Parathyroid adenoma (tissue), 2 donors: ENCODE measurements around the gene TUT4.

Experiments used
- H2AFZ ChIP-seq: fragments of 300-600 bp; sonication (generic); one replicate; pipeline ENCODE4 v1.7.0; 2017; ENCODE audit warnings: antibody characterized with exemption, mild to moderate bottlenecking
- H3K27ac ChIP-seq: fragments of 300-600 bp; sonication (generic); one replicate; pipeline ENCODE4 v1.7.0; 2017
- H3K27me3 ChIP-seq: fragments of 300-600 bp; sonication (generic); one replicate; pipeline ENCODE4 v1.7.0; 2017; ENCODE audit warnings: low read length; ENCODE audit not compliant: control insufficient read depth, insufficient read depth
- H3K36me3 ChIP-seq: fragments of 300-600 bp; sonication (generic); one replicate; pipeline ENCODE4 v1.7.0; 2017; ENCODE audit warnings: low read length; ENCODE audit not compliant: control insufficient read depth, insufficient read depth
- H3K4me1 ChIP-seq: fragments of 300-600 bp; sonication (generic); one replicate; pipeline ENCODE4 v1.7.0; 2017; ENCODE audit warnings: control low read depth
- H3K4me2 ChIP-seq: fragments of 300-600 bp; sonication (generic); one replicate; pipeline ENCODE4 v1.7.0; 2017; ENCODE audit warnings: low read length
- H3K4me3 ChIP-seq: fragments of 300-600 bp; sonication (generic); one replicate; pipeline ENCODE4 v1.7.0; 2017; ENCODE audit warnings: low read depth, low read length
- H3K79me2 ChIP-seq: fragments of 300-600 bp; sonication (generic); one replicate; pipeline ENCODE4 v1.7.0; 2017; ENCODE audit warnings: control low read depth
- H3K9ac ChIP-seq: fragments of 300-600 bp; sonication (generic); one replicate; pipeline ENCODE4 v1.7.0; 2017; ENCODE audit warnings: mild to moderate bottlenecking
- H3K9me3 ChIP-seq: fragments of 300-600 bp; sonication (generic); one replicate; pipeline ENCODE4 v1.7.0; 2017; ENCODE audit warnings: low read length; ENCODE audit not compliant: control insufficient read depth
- CTCF ChIP-seq: fragments of 300-600 bp; sonication (generic); IDR thresholded peaks from one replicate; pipeline ENCODE4 v1.7.0; 2017; ENCODE audit warnings: antibody characterized with exemption, mild to moderate bottlenecking
- donor health status: primary hyperparathyroidism.

TUT4 gene

GRCh38 chr1:52474807-52475206, 78.1 kb downstream of the TUT4 start:
- H3K4me1 ChIP-seq = no peaks in the 10 kb centered on the region
- no peak overlapping the region for H3K4me2 ChIP-seq
- no peak overlapping the region for H3K4me3 ChIP-seq
- H3K36me3 ChIP-seq = no peaks in the 10 kb centered on the region
- TF ChIP-seq CTCF = no peak
- no peaks in the 10 kb centered on the region for H3K9me3 ChIP-seq
- no peaks in the 10 kb centered on the region for H3K79me2 ChIP-seq
- no peaks in the 10 kb centered on the region for H3K27me3 ChIP-seq
- H2AFZ ChIP-seq = no peak overlapping the region
- H3K9ac ChIP-seq = no peak overlapping the region
- H3K27ac ChIP-seq = no peak overlapping the region

- H3K4me1 ChIP-seq = no peaks in the 10 kb centered on the region
- H3K27ac ChIP-seq = no peak overlapping the region
- H3K9me3 ChIP-seq = no peaks in the 10 kb centered on the region
- no peak overlapping the region for H3K4me2 ChIP-seq
- H3K36me3 ChIP-seq = no peaks in the 10 kb centered on the region
- no peak for TF ChIP-seq CTCF
- H3K27me3 ChIP-seq = no peaks in the 10 kb centered on the region
- H3K4me3 ChIP-seq = no peak overlapping the region
- no peak overlapping the region for H2AFZ ChIP-seq
- no peaks in the 10 kb centered on the region for H3K79me2 ChIP-seq
- H3K9ac ChIP-seq = no peak overlapping the region
Measured at GRCh38 chr1:52473039-52473438, 79.9 kb downstream of the TUT4 start.

- H3K27ac ChIP-seq = no peak overlapping the region
- H3K4me3 ChIP-seq = no peak overlapping the region
- no peaks in the 10 kb centered on the region for H3K79me2 ChIP-seq
- H3K27me3 ChIP-seq = no peaks in the 10 kb centered on the region
- no peak overlapping the region for H3K9ac ChIP-seq
- no peaks in the 10 kb centered on the region for H3K4me1 ChIP-seq
- no peak for TF ChIP-seq CTCF
- H3K9me3 ChIP-seq = no peaks in the 10 kb centered on the region
- no peak overlapping the region for H3K4me2 ChIP-seq
- no peak overlapping the region for H2AFZ ChIP-seq
- no peaks in the 10 kb centered on the region for H3K36me3 ChIP-seq
Measured at GRCh38 chr1:52472384-52472783, 80.5 kb downstream of the TUT4 start.

DNA sequence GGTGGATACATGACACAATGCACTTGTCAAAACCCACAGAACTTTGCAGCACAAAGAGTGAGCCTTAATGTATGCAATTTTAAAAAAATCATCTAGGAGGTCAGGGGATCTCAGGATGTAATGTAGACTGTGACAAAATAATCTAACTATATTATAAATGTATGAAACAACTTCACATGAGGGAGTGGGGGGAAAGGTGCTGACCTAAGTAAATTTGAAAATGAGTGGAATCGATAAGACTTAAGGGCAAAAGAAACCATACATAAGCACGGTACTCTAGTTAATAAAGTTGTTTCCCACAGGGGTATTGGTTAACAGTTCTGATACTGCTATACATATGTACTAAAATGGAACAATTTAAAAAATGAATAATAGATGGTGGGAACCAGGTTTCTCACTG, 83.8 kb downstream of the TUT4 start:
- Histone ChIP-seq H3K4me2 (no peak overlapping the region), H2AFZ (no peak overlapping the region), H3K4me1 (no peaks in the 10 kb centered on the region), H3K27ac (no peak overlapping the region), H3K36me3 (no peaks in the 10 kb centered on the region), H3K9ac (no peak overlapping the region), H3K9me3 (no peaks in the 10 kb centered on the region), H3K4me3 (no peak overlapping the region), H3K27me3 (no peaks in the 10 kb centered on the region), H3K79me2 (no peaks in the 10 kb centered on the region)
- TF ChIP-seq CTCF = no peak

GRCh38 chr1:52463891-52464290, 89.0 kb downstream of the TUT4 start:
- Histone ChIP-seq H3K4me1 (no peaks in the 10 kb centered on the region), H3K27me3 (no peaks in the 10 kb centered on the region), H3K79me2 (no peaks in the 10 kb centered on the region), H3K4me3 (no peak overlapping the region), H3K36me3 (no peaks in the 10 kb centered on the region), H3K4me2 (no peak overlapping the region), H3K27ac (no peak overlapping the region), H2AFZ (no peak overlapping the region), H3K9me3 (no peaks in the 10 kb centered on the region), H3K9ac (no peak overlapping the region)
- no peak for TF ChIP-seq CTCF
